Neural progenitor cell (in vitro differentiated cells): Measurements from ENCODE around the gene CCM2. TPM values are rescaled to one million over a fixed set of nuclear protein-coding genes. Genes with fewer than 3 reads are reported as not detected.

Source experiments
- DNase-seq: peaks from one replicate; pipeline ENCODE4 v3.0.0-alpha.2; 2016; ENCODE audit warnings: low spot score
- H2AFZ ChIP-seq: fragments of 200-600 bp; sonication (generic); replicated peaks from 2 replicates; pipeline ENCODE4 v1.6.1; 2016; ENCODE audit warnings: antibody characterized with exemption
- H3F3A ChIP-seq: fragments of 200-600 bp; sonication (generic); 2 replicates; pipeline ENCODE4 v1.6.1; 2016; ENCODE audit warnings: antibody characterized with exemption, low read depth
- H3K27ac ChIP-seq: fragments of 200-600 bp; sonication (generic); 2 replicates; pipeline ENCODE4 v1.5.1; 2016; ENCODE audit warnings: mild to moderate bottlenecking
- H3K27me3 ChIP-seq: fragments of 200-600 bp; sonication (generic); 2 replicates; pipeline ENCODE4 v1.6.1; 2016; ENCODE audit warnings: mild to moderate bottlenecking, moderate library complexity
- H3K36me3 ChIP-seq: fragments of 200-600 bp; sonication (generic); 2 replicates; pipeline ENCODE4 v1.5.1; 2016
- H3K4me1 ChIP-seq: fragments of 200-600 bp; sonication (generic); 2 replicates; pipeline ENCODE4 v1.6.1; 2016; ENCODE audit warnings: mixed run types
- H3K4me2 ChIP-seq: fragments of 200-600 bp; sonication (generic); 2 replicates; pipeline ENCODE4 v1.6.1; 2016
- H3K4me3 ChIP-seq: fragments of 200-600 bp; sonication (generic); 2 replicates; pipeline ENCODE4 v1.5.1; 2016
- H3K79me2 ChIP-seq: fragments of 200-600 bp; sonication (generic); 2 replicates; pipeline ENCODE4 v1.6.1; 2016; ENCODE audit warnings: low read depth
- H3K9ac ChIP-seq: fragments of 200-600 bp; sonication (generic); 2 replicates; pipeline ENCODE4 v1.6.1; 2016
- H3K9me3 ChIP-seq: fragments of 200-600 bp; sonication (generic); 2 replicates; pipeline ENCODE4 v1.5.1; 2016; ENCODE audit warnings: low read depth
- H4K20me1 ChIP-seq: fragments of 200-600 bp; sonication (generic); 2 replicates; pipeline ENCODE4 v1.6.1; 2016; ENCODE audit warnings: low read depth
- H3K27ac Mint-ChIP-seq: 3 replicates; pipeline ENCODE4 v1.8.0; 2021; ENCODE audit warnings: mixed read lengths
- H3K27me3 Mint-ChIP-seq: 2 replicates; pipeline ENCODE4 v1.8.0; 2022; ENCODE audit warnings: low read depth, mild to moderate bottlenecking, inconsistent platforms, moderate library complexity, mixed read lengths; ENCODE audit not compliant: insufficient read depth
- H3K36me3 Mint-ChIP-seq: 3 replicates; pipeline ENCODE4 v1.8.0; 2021; ENCODE audit warnings: mixed read lengths
- H3K4me1 Mint-ChIP-seq: 3 replicates; pipeline ENCODE4 v1.8.0; 2021; ENCODE audit warnings: mixed read lengths
- H3K4me3 Mint-ChIP-seq: 3 replicates; pipeline ENCODE4 v1.8.0; 2021; ENCODE audit warnings: mild to moderate bottlenecking, moderate library complexity, mixed read lengths
- H3K9me3 Mint-ChIP-seq: 3 replicates; pipeline ENCODE4 v1.8.0; 2020; ENCODE audit warnings: mixed read lengths
- CTCF ChIP-seq: fragments of 200-600 bp; sonication (generic); IDR thresholded peaks from 2 replicates; pipeline ENCODE4 v1.5.1; 2017; ENCODE audit warnings: antibody characterized with exemption, mild to moderate bottlenecking
- EZH2 ChIP-seq: fragments of 200-600 bp; sonication (generic); IDR thresholded peaks from 2 replicates; pipeline ENCODE4 v1.6.1; 2017; ENCODE audit warnings: antibody characterized with exemption, mild to moderate bottlenecking, moderate library complexity
- EZH2phosphoT487 ChIP-seq: fragments of 200-600 bp; sonication (generic); IDR thresholded peaks from 2 replicates; pipeline ENCODE4 v1.6.1; 2017; ENCODE audit warnings: antibody characterized with exemption
- total RNA-seq: library from RNA; depleted of rRNA; stranded (reverse); fragments of >200 nt; gene quantifications from 2 replicates; pipeline ENCODE4 v1.2.3, GENCODE V29; 2015; ENCODE audit warnings: low replicate concordance

Gene CCM2
- total RNA-seq, 1 donor from 2014 or later, result 21.8 TPM

- Histone ChIP-seq H3K4me3 (no peak overlapping the region), H3K4me2 (no peak overlapping the region), H2AFZ (no peak overlapping the region), H3K79me2 (peaks cover 12% of the 10 kb centered on the region), H3K9me3 (no peaks in the 10 kb centered on the region), H3K36me3 (peaks cover 4% of the 10 kb centered on the region), H3K9ac (no peak overlapping the region), H3K4me1 (no peaks in the 10 kb centered on the region), H3K27me3 (no peaks in the 10 kb centered on the region), H3F3A (peaks cover 3% of the 10 kb centered on the region), H4K20me1 (peaks cover 13% of the 10 kb centered on the region), H3K27ac (no peak overlapping the region)
- H3K4me1 Mint-ChIP-seq, result no peaks in the 10 kb centered on the region
- TF ChIP-seq EZH2 (no peak), EZH2phosphoT487 (no peak), CTCF (no peak)
- H3K4me3 Mint-ChIP-seq, result no peak overlapping the region
- peaks cover 12% of the 10 kb centered on the region for H3K36me3 Mint-ChIP-seq
- H3K9me3 Mint-ChIP-seq, result no peaks in the 10 kb centered on the region
- no peaks in the 10 kb centered on the region for H3K27me3 Mint-ChIP-seq
- no peak for DNase-seq
- no peak overlapping the region for H3K27ac Mint-ChIP-seq
These were observed 103.0 kb downstream of the CCM2 start for GRCh38 chr7:45102785-45103712.

- Histone ChIP-seq H3K9ac (no peak overlapping the region), H3F3A (peaks cover 3% of the 10 kb centered on the region), H3K79me2 (peaks cover 24% of the 10 kb centered on the region), H3K27ac (no peak overlapping the region), H3K4me3 (no peak overlapping the region), H4K20me1 (peaks cover 23% of the 10 kb centered on the region), H3K36me3 (peaks cover 4% of the 10 kb centered on the region), H3K4me1 (no peaks in the 10 kb centered on the region), H2AFZ (no peak overlapping the region), H3K4me2 (no peak overlapping the region), H3K9me3 (no peaks in the 10 kb centered on the region), H3K27me3 (no peaks in the 10 kb centered on the region)
- Mint-ChIP-seq H3K4me1 (no peaks in the 10 kb centered on the region), H3K27ac (no peak overlapping the region), H3K9me3 (no peaks in the 10 kb centered on the region), H3K36me3 (peaks cover 12% of the 10 kb centered on the region), H3K27me3 (no peaks in the 10 kb centered on the region), H3K4me3 (no peak overlapping the region)
- DNase-seq, result no peak
- TF ChIP-seq EZH2phosphoT487, result no peak
- no peak for TF ChIP-seq EZH2
- TF ChIP-seq CTCF, result no peak
These were observed 104.2 kb downstream of the CCM2 start for GRCh38 chr7:45103958-45104843.

- Histone ChIP-seq H3K27ac (no peak overlapping the region), H3K27me3 (no peaks in the 10 kb centered on the region), H3F3A (no peaks in the 10 kb centered on the region), H3K4me3 (no peak overlapping the region), H2AFZ (no peak overlapping the region), H3K4me1 (no peaks in the 10 kb centered on the region), H3K9ac (no peak overlapping the region), H3K36me3 (peaks cover 4% of the 10 kb centered on the region), H3K79me2 (peaks cover 32% of the 10 kb centered on the region), H3K4me2 (no peak overlapping the region), H3K9me3 (no peaks in the 10 kb centered on the region), H4K20me1 (peaks cover 27% of the 10 kb centered on the region)
- H3K9me3 Mint-ChIP-seq, result no peaks in the 10 kb centered on the region
- TF ChIP-seq EZH2, result no peak
- TF ChIP-seq EZH2phosphoT487, result no peak
- no peak for TF ChIP-seq CTCF
- no peak overlapping the region for H3K4me3 Mint-ChIP-seq
- no peak for DNase-seq
- H3K36me3 Mint-ChIP-seq, result peaks cover 12% of the 10 kb centered on the region
- H3K27ac Mint-ChIP-seq, result no peak overlapping the region
- H3K4me1 Mint-ChIP-seq, result peaks cover 2% of the 10 kb centered on the region
- no peaks in the 10 kb centered on the region for H3K27me3 Mint-ChIP-seq
These were observed 105.0 kb downstream of the CCM2 start for GRCh38 chr7:45104844-45105587.
